ENCODE measurements around the gene NUMA1. TPM values are rescaled to one million over a fixed set of nuclear protein-coding genes. Genes with fewer than 3 reads are reported as not detected.

The NUMA1 gene
- total and polyA plus RNA-seq, 2 of the 13 experiments (the other 11 are each of a cell fraction or from before 2014, with no cell fraction given) = 57.3 to 60.2 TPM

GRCh38 chr11:72080326-72081183, at the start of gene NUMA1, which contains the start of gene LRRC51 (continued):
- TF ChIP-seq ZNF556 (CRISPR knock-in tag; IDR thresholded peaks at IDR 0.05; ENCODE audit: borderline replicate concordance) = no peak; the same call in 1 of the 2 replicates
- TF ChIP-seq ZNF468 (CRISPR knock-in tag; IDR thresholded peaks at IDR 0.05) = no peak
- TF ChIP-seq CEBPZ (IDR thresholded peaks at IDR 0.05; ENCODE audit: low read length) = no peak
- TF ChIP-seq ZNF362 (CRISPR knock-in tag; IDR thresholded peaks at IDR 0.05; ENCODE audit: borderline replicate concordance) = no peak
- peak; percentile 57; the same call in 1 of the 2 replicates for TF ChIP-seq TMF1 (CRISPR knock-in tag; IDR thresholded peaks at IDR 0.05; ENCODE audit: low read depth)
- TF ChIP-seq ZNF616 (CRISPR knock-in tag; IDR thresholded peaks at IDR 0.05; ENCODE audit: low read depth) = no peak
- peak; percentile 90 for TF ChIP-seq YY1 (IDR thresholded peaks at IDR 0.05; ENCODE audit: insufficient read depth, insufficient replicate concordance, low read depth, low read length)
- no peak for TF ChIP-seq ZNF670 (CRISPR knock-in tag; IDR thresholded peaks at IDR 0.05; ENCODE audit: borderline replicate concordance)
- peak; percentile 55; the same call in 1 of the 2 replicates for TF ChIP-seq ZHX1 (CRISPR knock-in tag; IDR thresholded peaks at IDR 0.05; ENCODE audit: low read depth)
- TF ChIP-seq BATF2 (CRISPR knock-in tag; IDR thresholded peaks at IDR 0.05) = no peak
- TF ChIP-seq EED (CRISPR knock-in tag; IDR thresholded peaks at IDR 0.05) = no peak
- no peak for TF ChIP-seq ZBTB1 (CRISPR knock-in tag; IDR thresholded peaks at IDR 0.05; ENCODE audit: borderline replicate concordance)
- peak; percentile 45; the same call in 1 of the 2 replicates for TF ChIP-seq ZNF598 (CRISPR knock-in tag; IDR thresholded peaks at IDR 0.05; ENCODE audit: borderline replicate concordance)
- no peak for TF ChIP-seq SNAI1 (CRISPR knock-in tag; IDR thresholded peaks at IDR 0.05; ENCODE audit: borderline replicate concordance)
- TF ChIP-seq TRIM22 (IDR thresholded peaks at IDR 0.05) = no peak
- TF ChIP-seq SMAD3 (CRISPR knock-in tag; IDR thresholded peaks at IDR 0.05) = no peak
- TF ChIP-seq TP53 (CRISPR knock-in tag; conservative IDR thresholded peaks at IDR 0.05) = no peak
- no peak for TF ChIP-seq KLF11 (CRISPR knock-in tag; IDR thresholded peaks at IDR 0.05)
- no peak for TF ChIP-seq HNF4A (CRISPR knock-in tag; IDR thresholded peaks at IDR 0.05)
- TF ChIP-seq NBN (conservative IDR thresholded peaks at IDR 0.05) = no peak
